B cell (primary cell): ENCODE data around the gene ACAN. TPM values are rescaled to one million over a fixed set of nuclear protein-coding genes. Genes with fewer than 3 reads are reported as not detected.
A peak's percentile ranks its signal among the peaks of the same experiment; 100 is the strongest.

Experiments
- ATAC-seq: fragments of 200-7000 bp; cut with Tn5 transposase; one replicate; pipeline ENCODE4 v1.10.0; 2021; ENCODE audit warnings: low read depth, mild to moderate bottlenecking, moderate number of reproducible peaks, moderate library complexity
- CTCF ChIA-PET: fragments of 350-600 bp; sonication (Branson Sonifier 250); formaldehyde crosslinking; loops from one replicate; lab custom pipeline; 2021; ENCODE audit warnings: antibody characterized with exemption, inconsistent platforms; lab: Charles Lee
- POLR2A ChIA-PET: fragments of 350-600 bp; sonication (Branson Sonifier 250); formaldehyde crosslinking; loops from one replicate; lab custom pipeline; 2021; ENCODE audit warnings: antibody characterized with exemption; lab: Charles Lee
- DNase-seq: peaks from one replicate; pipeline ENCODE4 v3.0.0; 2013
- H2AFZ ChIP-seq: 2 replicates; pipeline ENCODE4 v1.6.1; 2012; ENCODE audit warnings: mild to moderate bottlenecking, low read depth, low read length; ENCODE audit not compliant: insufficient read depth, poor library complexity, severe bottlenecking
- H3K27ac ChIP-seq, 2 donors: 1 replicate in 1 of 2; 2 replicates in 1 of 2; pipeline ENCODE4 v1.5.1; 2012 to 2013; ENCODE audit warnings: low read length in 2 of 2, mild to moderate bottlenecking in 2 of 2, moderate library complexity in 1 of 2
- H3K27me3 ChIP-seq, 4 experiments: fragments of 200-600 bp in 1 of 4; sonication (generic) in 1 of 4; replicated peaks in 1 of 4; 1 replicate in 2 of 4; 2 replicates in 2 of 4; pipeline versions ENCODE4 v1.6.1 to v1.7.0; 2013 to 2016; ENCODE audit warnings: low read length in 3 of 4, mild to moderate bottlenecking in 2 of 4, mixed read lengths in 1 of 4, moderate library complexity in 1 of 4; ENCODE audit not compliant: insufficient read depth in 4 of 4, control insufficient read depth in 3 of 4; ENCODE audit errors: control extremely low read depth in 1 of 4
- H3K36me3 ChIP-seq, 2 experiments: replicated peaks in 1 of 2; 1 replicate in 1 of 2; 2 replicates in 1 of 2; pipeline versions ENCODE4 v1.6.1 to v1.7.1; 2013; ENCODE audit warnings: low read length in 1 of 2; ENCODE audit not compliant: insufficient read depth in 2 of 2, control insufficient read depth in 1 of 2; ENCODE audit errors: control extremely low read depth in 1 of 2, extremely low read depth in 1 of 2
- H3K4me1 ChIP-seq, 2 donors: fragments of 200-600 bp in 1 of 2; sonication (generic) in 1 of 2; 1 replicate in 1 of 2; 2 replicates in 1 of 2; pipeline versions ENCODE4 v1.5.1 to v1.6.1; 2013 to 2017; ENCODE audit warnings: low read length in 2 of 2; ENCODE audit not compliant: control insufficient read depth in 2 of 2, insufficient read depth in 2 of 2
- H3K4me2 ChIP-seq: replicated peaks from 2 replicates; pipeline ENCODE3; 2012; ENCODE audit warnings: mild to moderate bottlenecking, low read depth, low read length; ENCODE audit not compliant: poor library complexity, severe bottlenecking
- H3K4me3 ChIP-seq, 5 experiments: fragments of 200-600 bp in 1 of 5; sonication (generic) in 1 of 5; 1 replicate in 3 of 5; 2 replicates in 2 of 5; pipeline versions ENCODE4 v1.5.1 to v1.7.0; 2011 to 2016; ENCODE audit warnings: low read length in 4 of 5, mild to moderate bottlenecking in 4 of 5, low read depth in 2 of 5, control low read depth in 1 of 5, moderate library complexity in 1 of 5; ENCODE audit not compliant: insufficient read depth in 1 of 5; ENCODE audit errors: control extremely low read depth in 1 of 5, extremely low read depth in 1 of 5
- H3K79me2 ChIP-seq: fragments of 200-600 bp; sonication (generic); one replicate; pipeline ENCODE4 v1.6.0; 2016; ENCODE audit warnings: low read length; ENCODE audit not compliant: control insufficient read depth, insufficient read depth
- H3K9ac ChIP-seq: fragments of 200-600 bp; sonication (generic); 2 replicates; pipeline ENCODE4 v1.6.1; 2017; ENCODE audit warnings: mild to moderate bottlenecking, low read length, moderate library complexity
- H3K9me3 ChIP-seq, 3 donors: one replicate each; pipeline versions ENCODE4 v1.6.1 to v1.7.1; 2013; ENCODE audit warnings: low read length in 2 of 3; ENCODE audit not compliant: control insufficient read depth in 2 of 3, insufficient read depth in 1 of 3; ENCODE audit errors: control extremely low read depth in 1 of 3
- H4K20me1 ChIP-seq: 2 replicates; pipeline ENCODE4 v1.6.0; 2012; ENCODE audit warnings: mild to moderate bottlenecking, low read length; ENCODE audit not compliant: insufficient read depth, control insufficient read depth, poor library complexity, severe bottlenecking
- H3K27ac Mint-ChIP-seq: one replicate; pipeline ENCODE4 v1.8.0; 2021; ENCODE audit warnings: mixed read lengths
- H3K27me3 Mint-ChIP-seq: one replicate; pipeline ENCODE4 v1.8.0; 2021; ENCODE audit warnings: mixed read lengths
- H3K4me1 Mint-ChIP-seq: one replicate; pipeline ENCODE4 v1.8.0; 2021; ENCODE audit warnings: mixed read lengths
- H3K4me3 Mint-ChIP-seq: one replicate; pipeline ENCODE4 v1.8.0; 2021; ENCODE audit warnings: mixed read lengths
- H3K9me3 Mint-ChIP-seq: one replicate; pipeline ENCODE4 v1.8.0; 2022; ENCODE audit warnings: mixed read lengths; ENCODE audit not compliant: insufficient read depth
- EZH2 ChIP-seq: IDR thresholded peaks from 2 replicates; pipeline ENCODE4 v1.6.1; 2012; ENCODE audit warnings: borderline replicate concordance, low read depth, mild to moderate bottlenecking, moderate library complexity, low read length; ENCODE audit not compliant: insufficient read depth, poor library complexity, severe bottlenecking
- WGBS: methylation state at CpG from one replicate; pipeline ENCODE4 v1.1.5; 2013; ENCODE audit warnings: missing lambda C conversion rate; ENCODE audit not compliant: insufficient coverage; 5-methylcytosine and 5-hydroxymethylcytosine counted together
- intact Hi-C: fragments of 100-400 bp; cut with micrococcal nuclease; formaldehyde crosslinking; loops from one replicate; pipeline ENCODE4 v1.10.0; 2022
- polyA plus RNA-seq: library from polyadenylated mRNA; depleted of rRNA; stranded (reverse); fragments of >200 nt; gene quantifications from 2 replicates; pipeline ENCODE4 v1.2.3, GENCODE V29; 2012
- total RNA-seq, 2 donors: library from RNA; stranded (reverse); fragments of 120-200 nt in 1 of 2; gene quantifications; 1 replicate in 1 of 2; 2 replicates in 1 of 2; pipeline versions ENCODE4 v1.2.3 to v1.2.4, GENCODE V29; 2013 to 2022
- TF ChIP-seq, protein P1 (sequence below): fragments of 200-600 bp; IDR thresholded peaks from one replicate; pipeline ENCODE4 v1.8.0; 2022; ENCODE audit warnings: antibody characterized with exemption, mild to moderate bottlenecking

The ACAN gene
- total and polyA plus RNA-seq, 2 donors (not counting 1 experiment from before 2014, with no cell fraction given) = 0.01 TPM; not detected in 1

DNA sequence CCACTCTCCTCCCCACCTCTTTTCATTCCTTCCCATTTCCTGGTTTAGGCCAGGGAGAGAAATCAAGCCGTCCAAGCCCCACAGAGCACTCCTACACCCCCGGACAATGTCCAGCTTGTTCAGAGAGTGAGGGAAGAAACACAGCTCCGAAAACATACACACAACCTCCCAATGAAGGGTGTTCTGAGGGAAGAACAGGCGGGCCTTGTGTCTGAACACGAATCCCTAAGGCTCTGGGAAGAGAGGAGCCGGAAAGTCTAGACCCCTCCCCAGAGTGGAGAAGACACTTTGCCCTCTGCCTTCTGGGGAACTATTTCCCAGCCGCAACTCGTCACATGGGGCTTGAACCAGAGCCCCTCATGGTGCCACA, 30.5 kb downstream of the ACAN start:
- no peaks in the 10 kb centered on the region for H3K9me3 ChIP-seq
- Mint-ChIP-seq H3K9me3 (no peaks in the 10 kb centered on the region), H3K27ac (no peak overlapping the region), H3K27me3 (no peaks in the 10 kb centered on the region), H3K4me1 (no peaks in the 10 kb centered on the region), H3K4me3 (no peak overlapping the region)
- no peak overlapping the region for H2AFZ ChIP-seq
- H3K27ac ChIP-seq = no peak overlapping the region
- H3K9ac ChIP-seq = no peak overlapping the region
- ChIA-PET POLR2A (interaction anchor here (0.6 kb wide), 1 partner anchor 446 kb away, joined by 4 read pairs; no protein-coding TSS in a partner anchor), CTCF (interaction anchor here (0.6 to 3.4 kb wide), 6 partner anchors 177 to 366 kb away, joined by 3 to 43 read pairs (median 6); partner anchors contain the start of genes MRPL46 and MRPS11)
- ATAC-seq (no peak), DNase-seq (no peak)
- no peaks in the 10 kb centered on the region for H3K36me3 ChIP-seq
- intact Hi-C loops = no loop called here
- WGBS = 86% methylated on average over 3 of the region's 8 CpGs
- no peak overlapping the region for H3K4me2 ChIP-seq
- H3K79me2 ChIP-seq = no peaks in the 10 kb centered on the region
- peaks cover 0 to 3% of the 10 kb centered on the region in 2 donors for H3K4me1 ChIP-seq
- H3K27me3 ChIP-seq = peaks cover 0 to 5% (median 0%) of the 10 kb centered on the region in 4 experiments
- no peaks in the 10 kb centered on the region for H4K20me1 ChIP-seq
- TF ChIP-seq EZH2 = no peak
- TF ChIP-seq, protein P1, sequence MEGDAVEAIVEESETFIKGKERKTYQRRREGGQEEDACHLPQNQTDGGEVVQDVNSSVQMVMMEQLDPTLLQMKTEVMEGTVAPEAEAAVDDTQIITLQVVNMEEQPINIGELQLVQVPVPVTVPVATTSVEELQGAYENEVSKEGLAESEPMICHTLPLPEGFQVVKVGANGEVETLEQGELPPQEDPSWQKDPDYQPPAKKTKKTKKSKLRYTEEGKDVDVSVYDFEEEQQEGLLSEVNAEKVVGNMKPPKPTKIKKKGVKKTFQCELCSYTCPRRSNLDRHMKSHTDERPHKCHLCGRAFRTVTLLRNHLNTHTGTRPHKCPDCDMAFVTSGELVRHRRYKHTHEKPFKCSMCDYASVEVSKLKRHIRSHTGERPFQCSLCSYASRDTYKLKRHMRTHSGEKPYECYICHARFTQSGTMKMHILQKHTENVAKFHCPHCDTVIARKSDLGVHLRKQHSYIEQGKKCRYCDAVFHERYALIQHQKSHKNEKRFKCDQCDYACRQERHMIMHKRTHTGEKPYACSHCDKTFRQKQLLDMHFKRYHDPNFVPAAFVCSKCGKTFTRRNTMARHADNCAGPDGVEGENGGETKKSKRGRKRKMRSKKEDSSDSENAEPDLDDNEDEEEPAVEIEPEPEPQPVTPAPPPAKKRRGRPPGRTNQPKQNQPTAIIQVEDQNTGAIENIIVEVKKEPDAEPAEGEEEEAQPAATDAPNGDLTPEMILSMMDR = no peak
- no peak overlapping the region for H3K4me3 ChIP-seq

DNA sequence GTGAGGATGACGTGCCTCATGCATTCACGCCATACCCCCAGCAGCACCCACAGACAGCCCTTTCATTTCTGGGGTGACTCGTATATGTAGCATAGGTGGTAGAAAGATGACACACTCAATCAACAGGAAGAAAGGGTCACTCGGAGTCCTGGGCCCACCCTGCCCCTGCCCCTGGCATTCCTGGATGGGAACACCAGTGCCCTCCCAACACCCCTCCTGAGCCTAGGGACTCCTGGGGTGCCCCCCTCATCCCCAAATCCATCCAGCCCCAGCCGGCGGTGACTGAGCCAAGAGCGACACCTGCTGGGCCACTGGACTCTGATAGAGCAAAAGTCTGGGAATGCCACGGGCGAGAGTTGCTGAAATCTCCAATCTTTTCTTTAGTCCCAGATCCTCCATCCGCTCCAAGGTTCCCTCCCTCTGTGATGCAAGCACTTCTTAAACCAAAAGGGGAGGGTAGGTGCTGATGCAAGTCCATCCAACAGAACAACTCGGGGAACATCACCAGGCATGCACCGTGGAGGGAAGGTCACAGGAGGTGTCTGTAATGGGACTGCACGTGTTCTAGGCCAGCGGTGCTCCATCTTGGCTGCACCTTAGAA, 31.1 kb downstream of the ACAN start:
- Histone ChIP-seq H3K79me2 (no peaks in the 10 kb centered on the region), H2AFZ (peak overlapping the region; percentile 12), H3K4me3 (no peak overlapping the region), H3K4me1 (peaks cover 0 to 3% of the 10 kb centered on the region in 2 donors), H3K27me3 (peaks cover 0 to 5% (median 0%) of the 10 kb centered on the region in 4 experiments), H3K27ac (no peak overlapping the region), H3K9ac (no peak overlapping the region), H3K4me2 (no peak overlapping the region), H3K9me3 (no peaks in the 10 kb centered on the region), H3K36me3 (no peaks in the 10 kb centered on the region), H4K20me1 (no peaks in the 10 kb centered on the region)
- ChIA-PET CTCF (interaction anchor here (0.6 to 3.4 kb wide), 8 partner anchors 172 to 367 kb away, joined by 3 to 43 read pairs (median 5); partner anchors contain the start of genes MRPL46 and MRPS11), POLR2A (no interaction called here)
- H3K4me1 Mint-ChIP-seq = no peaks in the 10 kb centered on the region
- ATAC-seq (no peak), DNase-seq (peak; percentile 48)
- intact Hi-C loops = no loop called here
- TF ChIP-seq, protein P1 = peak; percentile 47
- TF ChIP-seq EZH2 = no peak
- no peak overlapping the region for H3K27ac Mint-ChIP-seq
- WGBS = 41% methylated on average over 8 of the region's 14 CpGs
- H3K4me3 Mint-ChIP-seq = no peak overlapping the region
- peaks cover 3% of the 10 kb centered on the region for H3K27me3 Mint-ChIP-seq
- no peaks in the 10 kb centered on the region for H3K9me3 Mint-ChIP-seq
